Keratinocyte (primary cell): ENCODE data around the gene HOXD11. TPM values are rescaled to one million over a fixed set of nuclear protein-coding genes. Genes with fewer than 3 reads are reported as not detected.

Source experiments
- DNase-seq: peaks from one replicate; pipeline ENCODE4 v3.0.0-alpha.2; 2011; ENCODE audit warnings: low read depth, missing footprints, low spot score
- FAIRE-seq: peaks from 2 replicates; lab custom pipeline; 2011; peaks lifted over from hg19 to GRCh38; lab: Jason Lieb, UNC
- H2AFZ ChIP-seq: 2 replicates; pipeline ENCODE4 v1.6.0; 2012; ENCODE audit warnings: low read length, control low read depth, inconsistent platforms; ENCODE audit not compliant: control insufficient read depth
- H3K27ac ChIP-seq: 2 replicates; pipeline ENCODE4 v1.5.1; 2011; ENCODE audit warnings: low read length; ENCODE audit not compliant: control insufficient read depth, insufficient read depth
- H3K27me3 ChIP-seq: 3 replicates; pipeline ENCODE4 v1.6.0; 2011; ENCODE audit warnings: low read length; ENCODE audit not compliant: control insufficient read depth, insufficient read depth; ENCODE audit errors: extremely low read depth
- H3K36me3 ChIP-seq, 2 experiments: 2 replicates in 1 of 2; 3 replicates in 1 of 2; pipeline ENCODE4 v1.5.1; 2011; ENCODE audit warnings: low read length in 2 of 2, mild to moderate bottlenecking in 1 of 2; ENCODE audit not compliant: control insufficient read depth in 2 of 2, insufficient read depth in 2 of 2; ENCODE audit errors: extremely low read depth in 1 of 2
- H3K4me1 ChIP-seq: 3 replicates; pipeline ENCODE4 v1.5.1; 2011; ENCODE audit warnings: low read length; ENCODE audit not compliant: control insufficient read depth, insufficient read depth; ENCODE audit errors: extremely low read depth
- H3K4me2 ChIP-seq: 3 replicates; pipeline ENCODE4 v1.6.0; 2011; ENCODE audit warnings: low read depth, low read length; ENCODE audit not compliant: control insufficient read depth, insufficient read depth; ENCODE audit errors: extremely low read depth
- H3K4me3 ChIP-seq, 3 experiments: fragments of 200-600 bp in 1 of 3; sonication (generic) in 1 of 3; 2 replicates in 2 of 3; 3 replicates in 1 of 3; pipeline ENCODE4 v1.5.1; 2011 to 2016; ENCODE audit warnings: low read length in 3 of 3, mild to moderate bottlenecking in 3 of 3, control low read depth in 2 of 3, inconsistent platforms in 1 of 3, low read depth in 1 of 3, mixed read lengths in 1 of 3, mixed run types in 1 of 3, moderate library complexity in 1 of 3; ENCODE audit not compliant: control insufficient read depth in 2 of 3, insufficient read depth in 2 of 3; ENCODE audit errors: extremely low read depth in 1 of 3
- H3K79me2 ChIP-seq: 2 replicates; pipeline ENCODE4 v1.6.0; 2012; ENCODE audit warnings: low read length; ENCODE audit not compliant: control insufficient read depth, insufficient read depth
- H3K9ac ChIP-seq: 3 replicates; pipeline ENCODE4 v1.6.0; 2011; ENCODE audit warnings: low read length; ENCODE audit not compliant: control insufficient read depth, insufficient read depth; ENCODE audit errors: extremely low read depth
- H3K9me1 ChIP-seq: 3 replicates; pipeline ENCODE4 v1.6.0; 2011; ENCODE audit warnings: low read length; ENCODE audit not compliant: control insufficient read depth, insufficient read depth; ENCODE audit errors: extremely low read depth
- H3K9me3 ChIP-seq: 2 replicates; pipeline ENCODE4 v1.5.1; 2012; ENCODE audit warnings: low read depth, low read length; ENCODE audit not compliant: control insufficient read depth
- H4K20me1 ChIP-seq: 3 replicates; pipeline ENCODE4 v1.6.0; 2011; ENCODE audit warnings: low read length; ENCODE audit not compliant: control insufficient read depth, insufficient read depth; ENCODE audit errors: extremely low read depth
- CTCF ChIP-seq, 3 experiments: IDR thresholded peaks in 1 of 3; conservative IDR thresholded peaks in 1 of 3; optimal IDR thresholded peaks in 1 of 3; 2 replicates in 2 of 3; 3 replicates in 1 of 3; pipeline versions ENCODE3 to v1.5.1; 2011; ENCODE audit warnings: low read length in 3 of 3, mild to moderate bottlenecking in 3 of 3, moderate library complexity in 2 of 3, control low read depth in 1 of 3, inconsistent platforms in 1 of 3; ENCODE audit not compliant: insufficient read depth in 2 of 3; ENCODE audit errors: extremely low read depth in 1 of 3
- EZH2 ChIP-seq: IDR thresholded peaks from one replicate; pipeline ENCODE4 v1.6.1; 2012; ENCODE audit warnings: inconsistent platforms, mild to moderate bottlenecking, low read length, moderate library complexity
- dilution Hi-C: fragments of 300-500 bp; cut with MboI; formaldehyde crosslinking; loops from one replicate; pipeline ENCODE4 v1.7.0; 2020; ENCODE audit warnings: low sequenced_read_pairs; ENCODE audit not compliant: extremely low pct_ligation_motif_present
- polyA plus RNA-seq, 5 experiments: library from polyadenylated mRNA; depleted of rRNA in 3 of 5; stranded (reverse) in 3 of 5; stranded (forward) in 1 of 5; unstranded in 1 of 5; fragments of >200 nt; gene quantifications; 1 replicate in 1 of 5; 2 replicates in 3 of 5; 3 replicates in 1 of 5; pipeline versions ENCODE4 v1.2.1 to v1.2.3, GENCODE V29; 2011 to 2012; ENCODE audit warnings: missing spikeins in 2 of 5, low read depth in 1 of 5, low replicate concordance in 1 of 5

Gene HOXD11
- polyA plus RNA-seq, 1 donor (not counting 4 experiments of a cell fraction or from before 2014, with no cell fraction given) = not detected

- dilution Hi-C loops = no loop called here
- H3K4me1 ChIP-seq = no peaks in the 10 kb centered on the region
- H3K27ac ChIP-seq = no peak overlapping the region
- H3K36me3 ChIP-seq = no peaks in the 10 kb centered on the region
- FAIRE-seq (no peak), DNase-seq (no peak)
- no peaks in the 10 kb centered on the region for H3K9me1 ChIP-seq
- no peaks in the 10 kb centered on the region for H3K9me3 ChIP-seq
- no peak overlapping the region for H2AFZ ChIP-seq
- H3K79me2 ChIP-seq = no peaks in the 10 kb centered on the region
- peaks cover 94% of the 10 kb centered on the region for H3K27me3 ChIP-seq
- H4K20me1 ChIP-seq = no peaks in the 10 kb centered on the region
- TF ChIP-seq CTCF (optimal IDR thresholded peaks at IDR 0.05 in 1 of 3, IDR thresholded peaks at IDR 0.05 in 1 of 3, conservative IDR thresholded peaks at IDR 0.05 in 1 of 3; ENCODE audit: extremely low read depth in 1 of 3, insufficient read depth in 2 of 3, low read length in 3 of 3) = no peak
- TF ChIP-seq EZH2 = no peak
- H3K4me3 ChIP-seq = no peak overlapping the region
- H3K9ac ChIP-seq = no peak overlapping the region
- H3K4me2 ChIP-seq = no peak overlapping the region
Measured at GRCh38 chr2:176127774-176128072, 20.6 kb downstream of the HOXD11 start.

GRCh38 chr2:176128172-176128981, 21.3 kb downstream of the HOXD11 start:
- H3K9ac ChIP-seq = no peak overlapping the region
- no peak overlapping the region for H3K4me2 ChIP-seq
- TF ChIP-seq CTCF (optimal IDR thresholded peaks at IDR 0.05 in 1 of 3, IDR thresholded peaks at IDR 0.05 in 1 of 3, conservative IDR thresholded peaks at IDR 0.05 in 1 of 3; ENCODE audit: extremely low read depth in 1 of 3, insufficient read depth in 2 of 3, low read length in 3 of 3) (no peak), EZH2 (peak; percentile 77)
- FAIRE-seq = no peak
- H3K36me3 ChIP-seq = no peaks in the 10 kb centered on the region
- peaks cover 94% of the 10 kb centered on the region for H3K27me3 ChIP-seq
- dilution Hi-C loops = no loop called here
- no peak overlapping the region for H3K4me3 ChIP-seq
- no peaks in the 10 kb centered on the region for H3K9me1 ChIP-seq
- no peaks in the 10 kb centered on the region for H3K79me2 ChIP-seq
- H2AFZ ChIP-seq = no peak overlapping the region
- no peaks in the 10 kb centered on the region for H3K9me3 ChIP-seq
- H4K20me1 ChIP-seq = no peaks in the 10 kb centered on the region
- no peaks in the 10 kb centered on the region for H3K4me1 ChIP-seq
- no peak for DNase-seq
- no peak overlapping the region for H3K27ac ChIP-seq
